CD4-positive, CD25-positive, alpha-beta regulatory T cell (primary cell): ENCODE data around the gene RALGAPA1. TPM values are rescaled to one million over a fixed set of nuclear protein-coding genes. Genes with fewer than 3 reads are reported as not detected.

Source experiments
- ATAC-seq, 2 donors: fragments of 150-1000 bp; cut with Tn5 transposase; one replicate each; pipeline ENCODE4 v1.10.0; 2021; ENCODE audit warnings: low read depth in 2 of 2, moderate number of reproducible peaks in 2 of 2, moderate library complexity in 1 of 2
- DNase-seq, 3 donors: peaks; one replicate each; pipeline versions ENCODE4 v3.0.0 to v3.0.0-alpha.2; 2012 to 2022; ENCODE audit warnings: mixed read lengths in 1 of 3
- H3K27ac ChIP-seq: one replicate; pipeline ENCODE4 v1.7.0; 2013; ENCODE audit warnings: mild to moderate bottlenecking, low read length; ENCODE audit not compliant: insufficient read depth, poor library complexity, severe bottlenecking
- H3K27me3 ChIP-seq: one replicate; pipeline ENCODE4 v1.7.0; 2013; ENCODE audit warnings: low read length; ENCODE audit not compliant: control insufficient read depth, insufficient read depth
- H3K36me3 ChIP-seq: one replicate; pipeline ENCODE4 v1.7.0; 2013; ENCODE audit warnings: mild to moderate bottlenecking, low read length, moderate library complexity; ENCODE audit not compliant: control insufficient read depth, insufficient read depth
- H3K4me1 ChIP-seq: 2 replicates; pipeline ENCODE4 v1.7.0; 2013; ENCODE audit warnings: mild to moderate bottlenecking, low read length; ENCODE audit not compliant: insufficient read depth, control insufficient read depth, poor library complexity, severe bottlenecking
- H3K4me3 ChIP-seq: one replicate; pipeline ENCODE4 v1.7.0; 2013; ENCODE audit warnings: low read depth, mild to moderate bottlenecking, low read length, moderate library complexity
- H3K9me3 ChIP-seq, 2 experiments: 1 replicate in 1 of 2; 2 replicates in 1 of 2; pipeline ENCODE4 v1.7.0; 2013; ENCODE audit warnings: low read length in 2 of 2, mild to moderate bottlenecking in 1 of 2, moderate library complexity in 1 of 2; ENCODE audit not compliant: control insufficient read depth in 2 of 2
- H3K27ac Mint-ChIP-seq, 3 donors: one replicate each; pipeline ENCODE4 v1.8.0; 2020 to 2022; ENCODE audit warnings: mild to moderate bottlenecking in 3 of 3, mixed read lengths in 3 of 3, moderate library complexity in 2 of 3
- H3K27me3 Mint-ChIP-seq: one replicate; pipeline ENCODE4 v1.8.0; 2022; ENCODE audit warnings: mild to moderate bottlenecking, mixed read lengths
- H3K36me3 Mint-ChIP-seq: one replicate; pipeline ENCODE4 v1.8.0; 2020; ENCODE audit warnings: mixed read lengths
- H3K4me1 Mint-ChIP-seq, 4 donors: one replicate each; pipeline ENCODE4 v1.8.0; 2020 to 2022; ENCODE audit warnings: mixed read lengths in 4 of 4, mild to moderate bottlenecking in 1 of 4
- H3K4me3 Mint-ChIP-seq, 4 donors: one replicate each; pipeline ENCODE4 v1.8.0; 2020 to 2022; ENCODE audit warnings: mild to moderate bottlenecking in 4 of 4, mixed read lengths in 4 of 4, moderate library complexity in 3 of 4
- H3K9me3 Mint-ChIP-seq, 7 donors: one replicate each; pipeline ENCODE4 v1.8.0; 2020 to 2022; ENCODE audit warnings: mixed read lengths in 7 of 7, mild to moderate bottlenecking in 3 of 7, moderate library complexity in 2 of 7
- polyA plus RNA-seq, 4 donors: library from polyadenylated mRNA; unstranded; fragments of 300-500 nt; fragmentation: Illumina TruSeq; gene quantifications; one replicate each; pipeline ENCODE4 v1.2.3, GENCODE V29; 2021
- total RNA-seq: library from RNA; stranded (reverse); gene quantifications from one replicate; pipeline ENCODE4 v1.2.3, GENCODE V29; 2022

Gene RALGAPA1
- total and polyA plus RNA-seq, 5 donors from 2014 or later = 14.0 to 93.6 (median 20.3) TPM

- H3K4me3 Mint-ChIP-seq = no peak overlapping the region
These were observed 313.8 kb downstream of the RALGAPA1 start for GRCh38 chr14:35495278-35495677.

GRCh38 chr14:35492569-35493014 lies 316.5 kb downstream of the RALGAPA1 start:
- Histone ChIP-seq H3K9me3 (peaks cover 0 to 5% of the 10 kb centered on the region in 2 experiments), H3K4me3 (no peak overlapping the region), H3K4me1 (no peaks in the 10 kb centered on the region), H3K27ac (no peak overlapping the region), H3K36me3 (no peaks in the 10 kb centered on the region), H3K27me3 (peaks cover 6% of the 10 kb centered on the region)
- peaks cover 0 to 15% (median 6%) of the 10 kb centered on the region in 7 donors for H3K9me3 Mint-ChIP-seq
- DNase-seq (no peak), ATAC-seq (no peak)
- H3K27me3 Mint-ChIP-seq = peaks cover 45% of the 10 kb centered on the region
- no peak overlapping the region for H3K4me3 Mint-ChIP-seq
- no peaks in the 10 kb centered on the region for H3K4me1 Mint-ChIP-seq
- H3K27ac Mint-ChIP-seq = no peak overlapping the region
- no peaks in the 10 kb centered on the region for H3K36me3 Mint-ChIP-seq

More at GRCh38 chr14:35495278-35495677, 313.8 kb downstream of the RALGAPA1 start:
- H3K27me3 ChIP-seq = peaks cover 11% of the 10 kb centered on the region
- peaks cover 0 to 5% of the 10 kb centered on the region in 2 experiments for H3K9me3 ChIP-seq
- H3K4me1 Mint-ChIP-seq = no peaks in the 10 kb centered on the region
- H3K27ac ChIP-seq = no peak overlapping the region
- DNase-seq = no peak
- no peak for ATAC-seq
- no peak overlapping the region for H3K4me3 ChIP-seq
- no peaks in the 10 kb centered on the region for H3K36me3 Mint-ChIP-seq
- peaks cover 55% of the 10 kb centered on the region for H3K27me3 Mint-ChIP-seq
- H3K27ac Mint-ChIP-seq = no peak overlapping the region
- H3K9me3 Mint-ChIP-seq = peaks cover 4 to 16% (median 6%) of the 10 kb centered on the region in 7 donors
- no peaks in the 10 kb centered on the region for H3K36me3 ChIP-seq
- H3K4me1 ChIP-seq = no peaks in the 10 kb centered on the region

Other genes starting within 250 kb of the RALGAPA1 start
- gene BRMS1L, start 17.0 kb upstream of the RALGAPA1 start, total RNA-seq = 13.3 TPM
- gene BRMS1L, start 17.0 kb upstream of the RALGAPA1 start, polyA plus RNA-seq = 1 to 10 TPM; 3.1 to 4.6 (median 3.7) TPM